Left cardiac atrium (tissue), 4 donors: Measurements from ENCODE around the gene ZNF44. TPM values are rescaled to one million over a fixed set of nuclear protein-coding genes. Genes with fewer than 3 reads are reported as not detected.

Experiments used
- ATAC-seq, 2 donors: fragments of 200-7000 bp; cut with Tn5 transposase; one replicate each; pipeline ENCODE4 v1.9.1; 2020; ENCODE audit warnings: mild to moderate bottlenecking in 2 of 2, moderate library complexity in 2 of 2
- DNase-seq: peaks from one replicate; pipeline ENCODE4 v3.0.0-alpha.2; 2020
- intact Hi-C, 2 donors: fragments of 100-400 bp; cut with DNase I; formaldehyde crosslinking; loops; one replicate each; pipeline versions ENCODE4 v1.14.1 to v1.15.1; 2022 to 2023
- total RNA-seq, 2 donors: library from RNA; stranded (reverse); fragmentation: NEBNext Ultra II Directional; extraction: Animal tissue kit (Norgen Biotek cat#: 25700); gene quantifications; one replicate each; pipeline ENCODE4 v1.2.1, GENCODE V29; 2021
- donor health status: DM: no; HTN: yes; CAD: no.
- donor health status: DM: no; HTN: yes; CAD: no; lungs with severe emphysema.
- donor health status: DM: yes; HTN: yes; CAD: no.
- donor health status: Dilated cardiomyopathy.

Gene ZNF44
- total RNA-seq, 2 donors from 2014 or later: 7.4 to 11.5 TPM

- intact Hi-C loops: no loop called here
- DNase-seq (no peak), ATAC-seq (no peak)
Measured at GRCh38 chr19:12272386-12272785, 22.3 kb downstream of the ZNF44 start.

DNA sequence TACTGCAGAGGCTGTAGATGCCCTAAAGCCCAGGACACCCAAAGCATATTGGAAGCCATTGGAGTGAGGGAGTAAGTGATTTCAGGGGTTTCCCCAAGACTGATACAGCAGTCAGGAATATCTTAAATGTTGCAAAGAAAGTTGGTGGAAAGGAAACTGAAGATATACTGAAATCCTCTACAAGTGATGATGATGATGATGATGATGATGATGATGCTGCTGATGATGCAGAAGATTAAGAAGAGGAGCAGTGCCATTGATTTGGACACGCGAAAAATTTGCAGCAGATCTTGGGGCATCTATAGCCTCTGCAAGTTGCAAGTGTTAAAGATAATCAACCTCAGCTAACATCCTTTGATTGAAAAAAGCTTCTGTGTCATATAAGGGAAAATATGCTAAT, 23.8 kb downstream of the ZNF44 start:
- no peak for ATAC-seq
- intact Hi-C loops: no loop called here
- no peak for DNase-seq

GRCh38 chr19:12265921-12266704, 28.6 kb downstream of the ZNF44 start:
- DNase-seq (no peak), ATAC-seq (no peak)
- intact Hi-C loops: no loop called here

GRCh38 chr19:12261554-12261953, 33.1 kb downstream of the ZNF44 start:
- ATAC-seq (no peak), DNase-seq (no peak)
- intact Hi-C loops: no loop called here

DNA sequence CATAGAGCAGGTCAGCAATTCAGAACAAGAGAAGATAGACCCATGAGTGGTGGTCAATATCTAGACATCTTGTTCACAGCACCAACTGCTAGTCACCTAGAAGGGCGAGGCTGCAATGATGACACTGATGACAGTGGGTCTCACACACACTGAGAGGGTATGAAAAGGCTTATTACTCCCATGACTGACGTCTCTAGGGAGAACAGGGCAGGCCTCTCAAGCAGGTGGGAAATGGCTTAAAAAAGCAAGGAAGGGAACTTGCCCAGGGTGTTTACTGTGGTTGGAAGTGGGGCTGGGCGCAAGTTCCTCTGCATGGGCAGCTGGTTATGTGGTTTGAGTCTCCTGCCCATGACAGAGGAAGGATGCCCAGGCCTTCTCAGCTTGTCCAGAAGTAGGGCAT, 33.8 kb downstream of the ZNF44 start:
- intact Hi-C loops: no loop called here
- DNase-seq (no peak), ATAC-seq (no peak)

DNA sequence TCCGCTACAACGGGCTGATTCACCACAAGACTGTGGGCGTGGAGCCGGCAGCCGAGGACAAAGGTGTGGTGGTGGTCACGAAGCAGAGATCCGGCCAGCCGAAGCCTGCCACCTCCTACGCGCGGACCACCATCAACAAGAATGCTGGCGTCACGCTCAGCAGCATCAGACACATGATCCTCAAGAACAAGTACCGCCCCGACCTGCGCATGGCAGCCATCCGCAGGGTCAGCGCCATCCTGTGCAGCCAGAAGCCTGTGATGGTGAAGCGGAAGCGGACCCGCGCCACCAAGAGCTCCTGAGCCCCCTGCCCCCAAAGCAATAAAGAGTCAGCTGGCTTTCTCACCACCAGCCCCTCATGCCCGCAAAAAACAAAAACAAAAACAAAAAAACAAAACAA, 34.4 kb downstream of the ZNF44 start:
- DNase-seq (no peak), ATAC-seq (no peak)
- intact Hi-C loops: no loop called here

GRCh38 chr19:12255372-12255771, 39.3 kb downstream of the ZNF44 start:
- intact Hi-C loops: no loop called here
- ATAC-seq (no peak), DNase-seq (no peak)

GRCh38 chr19:12247644-12248222, 47.0 kb downstream of the ZNF44 start:
- ATAC-seq (no peak), DNase-seq (no peak)
- intact Hi-C loops: no loop called here

DNA sequence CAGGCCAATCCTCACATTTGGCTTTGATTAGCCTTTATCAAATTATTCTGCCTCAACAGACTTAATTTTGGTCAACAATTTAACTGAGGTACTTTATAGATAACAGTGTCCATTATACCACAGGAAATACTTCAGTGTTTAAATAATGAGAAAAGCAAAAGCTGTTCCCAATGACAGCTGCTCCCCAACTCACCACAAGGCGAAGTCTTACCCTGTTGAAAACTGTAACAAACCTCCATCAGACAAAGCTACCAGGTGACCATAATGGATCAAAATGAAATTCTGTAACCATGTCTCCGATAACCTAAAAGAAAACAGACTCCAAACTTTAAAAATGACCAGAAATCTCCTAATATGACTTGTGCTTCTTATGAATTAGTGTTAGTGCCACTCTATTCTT, 50.3 kb downstream of the ZNF44 start:
- no peak for ATAC-seq
- intact Hi-C loops: no loop called here

GRCh38 chr19:12237143-12237839, 57.4 kb downstream of the ZNF44 start:
- no peak for ATAC-seq
- DNase-seq: no peak
- intact Hi-C loops: no loop called here

More for the DNA sequence above, 50.3 kb downstream of the ZNF44 start:
- DNase-seq: no peak

DNA sequence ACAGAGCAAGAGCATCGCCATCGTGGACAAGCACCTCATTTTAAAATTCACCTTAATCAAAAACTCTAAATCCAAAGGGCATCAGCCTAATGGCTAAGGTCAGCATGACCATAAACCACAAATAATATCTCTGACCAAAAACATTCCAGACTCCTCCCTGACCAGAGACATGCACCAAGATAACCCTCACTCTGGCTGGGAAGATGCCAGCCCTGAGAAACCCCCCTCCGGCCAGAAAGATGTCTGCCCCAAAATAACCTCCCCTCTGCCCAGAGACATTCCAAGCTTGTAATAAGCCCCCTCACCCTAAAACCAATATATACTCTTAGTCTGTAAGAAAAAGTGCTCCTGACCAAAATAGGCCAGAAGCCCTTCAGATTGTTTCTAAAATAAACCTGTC, 61.7 kb downstream of the ZNF44 start:
- ATAC-seq: no peak
- no peak for DNase-seq
- intact Hi-C loops: no loop called here

GRCh38 chr19:12230751-12231733, 63.6 kb downstream of the ZNF44 start:
- intact Hi-C loops: no loop called here
- ATAC-seq (peak; percentile 75 to 94), DNase-seq (peak; percentile 45)

DNA sequence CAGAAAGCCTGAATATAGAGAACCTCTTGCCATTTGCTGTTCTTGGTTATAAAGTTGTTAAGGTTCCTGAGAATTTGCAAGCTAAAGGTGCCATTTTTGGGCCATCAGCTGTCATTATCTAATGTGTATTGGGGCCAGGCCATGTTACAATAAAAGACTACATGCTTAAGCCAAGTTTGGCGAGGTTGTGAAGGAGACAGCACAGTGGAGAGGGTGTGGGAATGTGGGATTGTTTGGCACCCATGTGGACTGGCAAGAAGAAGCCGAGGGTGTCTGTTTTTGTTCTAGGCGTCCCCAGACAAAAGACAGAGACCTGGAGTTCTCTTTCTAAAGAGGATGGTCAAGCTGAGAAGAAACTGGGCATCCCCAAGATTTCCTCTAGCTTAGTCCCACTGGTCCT, 64.7 kb downstream of the ZNF44 start:
- intact Hi-C loops: no loop called here
- ATAC-seq: peak; percentile 38 to 88
- no peak for DNase-seq

DNA sequence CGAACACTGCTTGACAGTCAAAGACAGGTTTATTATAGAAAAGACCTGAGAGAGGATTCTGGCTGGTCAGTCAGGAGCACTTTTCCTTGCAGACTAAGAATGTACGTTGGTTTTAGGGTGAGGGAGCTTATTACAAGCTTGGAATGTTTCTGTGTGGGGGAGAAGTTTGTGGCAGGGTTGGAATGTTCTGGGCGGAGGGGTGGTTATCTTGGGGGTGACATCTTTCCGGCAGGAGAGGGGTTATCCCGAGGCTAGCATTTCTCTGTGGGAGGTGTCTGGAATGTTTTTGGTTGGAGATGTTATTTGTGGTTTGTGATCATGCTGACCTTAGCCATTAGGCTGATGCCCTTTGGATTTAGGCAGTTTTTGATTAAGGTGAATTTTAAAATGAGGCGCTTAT, 70.0 kb downstream of the ZNF44 start:
- ATAC-seq: no peak
- intact Hi-C loops: no loop called here

DNA sequence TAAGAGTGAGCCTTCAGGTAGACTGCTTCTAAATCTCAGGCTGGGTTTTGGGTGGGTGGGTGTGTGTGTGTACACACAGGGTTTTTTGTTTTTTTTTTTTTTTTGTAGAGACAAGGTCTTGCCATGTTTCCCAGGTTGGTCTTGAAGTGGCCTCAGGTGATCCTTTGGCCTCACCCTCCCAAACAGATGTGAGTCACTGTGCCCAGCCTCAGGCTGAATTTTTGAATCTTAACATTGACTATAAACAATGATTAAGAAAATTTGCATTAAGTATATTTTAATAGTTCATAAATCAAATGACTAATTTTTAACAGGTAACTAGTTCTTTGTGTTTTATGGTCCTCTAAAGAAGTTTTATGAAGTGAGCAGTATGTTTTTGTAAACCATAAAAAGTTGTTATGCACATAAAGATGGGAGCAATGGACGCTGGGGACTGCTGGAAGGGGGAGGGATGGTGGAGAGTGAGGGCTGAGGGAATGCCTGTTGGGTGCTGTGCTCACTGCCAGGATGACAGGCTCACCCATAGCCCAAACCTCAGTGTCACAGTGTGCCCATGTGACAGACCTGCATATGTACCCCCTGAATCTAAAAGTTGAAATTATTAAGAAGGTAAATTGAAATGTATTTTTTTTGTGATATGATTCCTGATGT, 71.6 kb downstream of the ZNF44 start:
- ATAC-seq (no peak), DNase-seq (no peak)
- intact Hi-C loops: no loop called here

More for the DNA sequence above, 70.0 kb downstream of the ZNF44 start:
- DNase-seq: no peak
